ENCODE results near the gene EGFR. TPM values are rescaled to one million over a fixed set of nuclear protein-coding genes. Genes with fewer than 3 reads are reported as not detected.

Gene EGFR
- total and polyA plus RNA-seq, 7 donors, result 3.6 to 61.5 (median 35.6) TPM

GRCh38 chr7:55260676-55261385, 242.0 kb downstream of the EGFR start:
- Histone ChIP-seq H3K27me3 (peaks cover 0 to 4% (median 0%) of the 10 kb centered on the region in 3 donors), H3K4me1 (peaks cover 0 to 3% (median under 1%) of the 10 kb centered on the region in 4 donors), H3K27ac (no peak overlapping the region), H3K4me3 (no peak overlapping the region), H3K9me3 (no peaks in the 10 kb centered on the region), H3K36me3 (no peaks in the 10 kb centered on the region)
- intact Hi-C loops (cut with DNase I), result no loop called here
- WGBS, 2 donors, result 64 to 96% methylated on average over 3 of the region's 3 CpGs
- DNase-seq, result no peak
- TF ChIP-seq, protein P1, sequence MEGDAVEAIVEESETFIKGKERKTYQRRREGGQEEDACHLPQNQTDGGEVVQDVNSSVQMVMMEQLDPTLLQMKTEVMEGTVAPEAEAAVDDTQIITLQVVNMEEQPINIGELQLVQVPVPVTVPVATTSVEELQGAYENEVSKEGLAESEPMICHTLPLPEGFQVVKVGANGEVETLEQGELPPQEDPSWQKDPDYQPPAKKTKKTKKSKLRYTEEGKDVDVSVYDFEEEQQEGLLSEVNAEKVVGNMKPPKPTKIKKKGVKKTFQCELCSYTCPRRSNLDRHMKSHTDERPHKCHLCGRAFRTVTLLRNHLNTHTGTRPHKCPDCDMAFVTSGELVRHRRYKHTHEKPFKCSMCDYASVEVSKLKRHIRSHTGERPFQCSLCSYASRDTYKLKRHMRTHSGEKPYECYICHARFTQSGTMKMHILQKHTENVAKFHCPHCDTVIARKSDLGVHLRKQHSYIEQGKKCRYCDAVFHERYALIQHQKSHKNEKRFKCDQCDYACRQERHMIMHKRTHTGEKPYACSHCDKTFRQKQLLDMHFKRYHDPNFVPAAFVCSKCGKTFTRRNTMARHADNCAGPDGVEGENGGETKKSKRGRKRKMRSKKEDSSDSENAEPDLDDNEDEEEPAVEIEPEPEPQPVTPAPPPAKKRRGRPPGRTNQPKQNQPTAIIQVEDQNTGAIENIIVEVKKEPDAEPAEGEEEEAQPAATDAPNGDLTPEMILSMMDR (IDR thresholded peaks at IDR 0.05), result no peak
- TF ChIP-seq POLR2AphosphoS5 (IDR thresholded peaks at IDR 0.05) (no peak), EP300 (IDR thresholded peaks at IDR 0.05) (no peak), POLR2A (IDR thresholded peaks at IDR 0.05) (no peak)

All from sigmoid colon (tissue), 7 donors.